T-cell (primary cell): ENCODE data around the gene PDLIM4. TPM values are rescaled to one million over a fixed set of nuclear protein-coding genes. Genes with fewer than 3 reads are reported as not detected.

Experiments
- ATAC-seq, 4 experiments: fragments of 200-7000 bp in 3 of 4; fragments of 150-1000 bp in 1 of 4; cut with Tn5 transposase; replicated peaks in 1 of 4; 1 replicate in 3 of 4; 2 replicates in 1 of 4; pipeline ENCODE4 v1.10.0; 2021; ENCODE audit warnings: moderate library complexity in 3 of 4, mild to moderate bottlenecking in 2 of 4, moderate number of reproducible peaks in 1 of 4
- CTCF ChIA-PET, 2 donors: fragments of 300-600 bp; sonication (Branson Sonifier 250); formaldehyde crosslinking; loops; one replicate each; lab custom pipeline; 2022; ENCODE audit warnings: antibody characterized with exemption in 2 of 2; lab: Charles Lee
- POLR2A ChIA-PET, 2 donors: fragments of 300-600 bp; sonication (Branson Sonifier 250); formaldehyde crosslinking; loops; one replicate each; lab custom pipeline; 2022; ENCODE audit warnings: antibody characterized with exemption in 2 of 2; lab: Charles Lee
- DNase-seq, 35 experiments: peaks; one replicate each; pipeline versions ENCODE4 v3.0.0 to v3.0.0-alpha.2; 2013 to 2023
- H3K27ac ChIP-seq: one replicate; pipeline ENCODE4 v1.5.1; 2013; ENCODE audit warnings: low read length
- H3K27me3 ChIP-seq, 2 experiments: replicated peaks in 1 of 2; 1 replicate in 1 of 2; 2 replicates in 1 of 2; pipeline versions ENCODE4 v1.6.1 to v1.7.0; 2013; ENCODE audit warnings: low read length in 1 of 2, mixed read lengths in 1 of 2; ENCODE audit not compliant: control insufficient read depth in 2 of 2, insufficient read depth in 2 of 2; ENCODE audit errors: extremely low read depth in 1 of 2
- H3K36me3 ChIP-seq, 2 donors: 1 replicate in 1 of 2; 2 replicates in 1 of 2; pipeline versions ENCODE4 v1.6.1 to v1.7.0; 2013; ENCODE audit warnings: low read length in 1 of 2; ENCODE audit not compliant: control insufficient read depth in 2 of 2, insufficient read depth in 1 of 2; ENCODE audit errors: extremely low read depth in 1 of 2
- H3K4me1 ChIP-seq, 2 experiments: 1 replicate in 1 of 2; 2 replicates in 1 of 2; pipeline versions ENCODE4 v1.6.1 to v1.7.0; 2013; ENCODE audit warnings: low read length in 2 of 2, mixed read lengths in 1 of 2; ENCODE audit not compliant: insufficient read depth in 2 of 2, control insufficient read depth in 1 of 2; ENCODE audit errors: extremely low read depth in 1 of 2
- H3K4me3 ChIP-seq, 2 donors: 1 replicate in 1 of 2; 2 replicates in 1 of 2; pipeline versions ENCODE4 v1.5.1 to v1.7.0; 2013; ENCODE audit warnings: mild to moderate bottlenecking in 2 of 2, low read length in 1 of 2, moderate library complexity in 1 of 2; ENCODE audit not compliant: control insufficient read depth in 1 of 2; ENCODE audit errors: extremely low read depth in 1 of 2
- H3K9me3 ChIP-seq: 2 replicates; pipeline ENCODE4 v1.7.0; 2013
- H3K27ac Mint-ChIP-seq, 2 donors: one replicate each; pipeline ENCODE4 v1.8.0; 2020 to 2021; ENCODE audit warnings: mild to moderate bottlenecking in 2 of 2, mixed read lengths in 2 of 2
- H3K27me3 Mint-ChIP-seq, 2 donors: one replicate each; pipeline ENCODE4 v1.8.0; 2021 to 2022; ENCODE audit warnings: mixed read lengths in 2 of 2
- H3K36me3 Mint-ChIP-seq: one replicate; pipeline ENCODE4 v1.8.0; 2021; ENCODE audit warnings: mixed read lengths
- H3K4me1 Mint-ChIP-seq, 3 donors: one replicate each; pipeline ENCODE4 v1.8.0; 2020 to 2022; ENCODE audit warnings: mixed read lengths in 3 of 3, mild to moderate bottlenecking in 1 of 3
- H3K4me3 Mint-ChIP-seq, 3 donors: one replicate each; pipeline ENCODE4 v1.8.0; 2020 to 2022; ENCODE audit warnings: mild to moderate bottlenecking in 3 of 3, mixed read lengths in 3 of 3, moderate library complexity in 3 of 3
- H3K9me3 Mint-ChIP-seq, 3 donors: one replicate each; pipeline ENCODE4 v1.8.0; 2020 to 2022; ENCODE audit warnings: mixed read lengths in 3 of 3
- WGBS: methylation state at CpG from one replicate; pipeline ENCODE4 v1.1.5; 2013; ENCODE audit warnings: missing lambda C conversion rate; ENCODE audit not compliant: insufficient coverage; 5-methylcytosine and 5-hydroxymethylcytosine counted together
- total RNA-seq, 35 experiments: library from RNA in 6 of 35; stranded (reverse) in 6 of 35; fragments of 120-200 nt in 1 of 35; gene quantifications; one replicate each; pipeline versions ENCODE4 v1.2.1 to v1.2.4 and lab custom pipeline; 2013 to 2026

Gene PDLIM4
- total RNA-seq, 5 donors from 2014 or later (not counting 1 experiment from before 2014, with no cell fraction given) = not detected

DNA sequence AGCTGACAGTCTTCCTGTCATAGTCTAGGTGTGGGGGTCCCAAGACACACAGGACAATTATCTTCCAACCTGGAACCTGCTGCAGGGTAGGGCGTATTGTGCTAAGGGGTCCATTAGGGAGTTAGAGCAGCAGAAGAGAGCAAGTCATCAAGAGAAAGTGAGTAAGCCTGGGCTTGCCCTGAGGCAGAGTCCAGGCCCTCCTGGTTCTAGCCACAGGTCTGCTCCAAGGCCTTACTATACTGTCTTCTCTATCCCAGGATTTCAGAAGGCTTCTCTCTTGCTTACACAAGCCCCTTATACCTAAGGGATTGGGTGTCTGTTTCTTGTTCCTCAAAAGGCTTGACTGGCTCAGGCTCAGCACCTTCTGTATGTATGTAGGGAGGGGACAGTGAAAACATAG is 37.5 kb upstream of the PDLIM4 start:
- ATAC-seq (no peak), DNase-seq (no peak)
- H3K27ac Mint-ChIP-seq = no peak overlapping the region
- H3K27me3 Mint-ChIP-seq = peaks cover 0 to under 1% of the 10 kb centered on the region in 2 donors
- ChIA-PET CTCF (no interaction called here), POLR2A (no interaction called here)
- Histone ChIP-seq H3K4me1 (no peaks in the 10 kb centered on the region), H3K9me3 (no peaks in the 10 kb centered on the region), H3K4me3 (no peak overlapping the region), H3K27ac (no peak overlapping the region), H3K36me3 (no peaks in the 10 kb centered on the region), H3K27me3 (no peaks in the 10 kb centered on the region)
- no CpG with 5 or more reads among the region's 1 CpG for WGBS
- H3K4me1 Mint-ChIP-seq = peaks cover under 1 to 2% (median under 1%) of the 10 kb centered on the region in 3 donors
- H3K4me3 Mint-ChIP-seq = no peak overlapping the region
- H3K9me3 Mint-ChIP-seq = no peaks in the 10 kb centered on the region
- H3K36me3 Mint-ChIP-seq = no peaks in the 10 kb centered on the region

DNA sequence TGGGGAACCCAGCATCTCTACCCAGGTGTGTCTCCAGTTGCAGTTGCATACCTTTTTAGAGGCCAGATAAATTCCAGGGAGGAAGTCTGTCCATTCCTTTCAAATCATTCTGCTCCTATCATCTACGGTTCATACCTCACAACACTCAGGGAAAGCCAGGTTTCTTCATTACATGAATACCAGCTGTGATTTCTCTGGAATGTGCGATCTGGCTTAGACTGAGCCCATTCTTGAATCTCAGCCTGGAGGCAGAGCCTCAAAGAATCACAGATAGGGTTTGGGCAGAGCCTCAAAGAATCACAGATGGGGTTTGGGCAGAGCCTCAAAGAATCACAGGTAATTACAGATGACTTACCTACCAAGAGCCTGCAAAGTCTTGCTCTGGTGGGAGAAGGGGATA is 37.0 kb upstream of the PDLIM4 start:
- Histone ChIP-seq H3K4me3 (no peak overlapping the region), H3K27me3 (peaks cover 0 to 5% of the 10 kb centered on the region in 2 experiments), H3K9me3 (no peaks in the 10 kb centered on the region), H3K36me3 (no peaks in the 10 kb centered on the region), H3K27ac (no peak overlapping the region), H3K4me1 (peaks cover 0 to 1% of the 10 kb centered on the region in 2 experiments)
- ATAC-seq (no peak), DNase-seq (no peak)
- peaks cover 5 to 7% (median 6%) of the 10 kb centered on the region in 3 donors for H3K4me1 Mint-ChIP-seq
- CTCF ChIA-PET = no interaction called here
- WGBS = 86% methylated on average over 1 of the region's 2 CpGs
- no peak overlapping the region for H3K27ac Mint-ChIP-seq
- H3K4me3 Mint-ChIP-seq = no peak overlapping the region
- H3K36me3 Mint-ChIP-seq = no peaks in the 10 kb centered on the region
- peaks cover 2 to 6% of the 10 kb centered on the region in 2 donors for H3K27me3 Mint-ChIP-seq
- POLR2A ChIA-PET = no interaction called here
- no peaks in the 10 kb centered on the region for H3K9me3 Mint-ChIP-seq

DNA sequence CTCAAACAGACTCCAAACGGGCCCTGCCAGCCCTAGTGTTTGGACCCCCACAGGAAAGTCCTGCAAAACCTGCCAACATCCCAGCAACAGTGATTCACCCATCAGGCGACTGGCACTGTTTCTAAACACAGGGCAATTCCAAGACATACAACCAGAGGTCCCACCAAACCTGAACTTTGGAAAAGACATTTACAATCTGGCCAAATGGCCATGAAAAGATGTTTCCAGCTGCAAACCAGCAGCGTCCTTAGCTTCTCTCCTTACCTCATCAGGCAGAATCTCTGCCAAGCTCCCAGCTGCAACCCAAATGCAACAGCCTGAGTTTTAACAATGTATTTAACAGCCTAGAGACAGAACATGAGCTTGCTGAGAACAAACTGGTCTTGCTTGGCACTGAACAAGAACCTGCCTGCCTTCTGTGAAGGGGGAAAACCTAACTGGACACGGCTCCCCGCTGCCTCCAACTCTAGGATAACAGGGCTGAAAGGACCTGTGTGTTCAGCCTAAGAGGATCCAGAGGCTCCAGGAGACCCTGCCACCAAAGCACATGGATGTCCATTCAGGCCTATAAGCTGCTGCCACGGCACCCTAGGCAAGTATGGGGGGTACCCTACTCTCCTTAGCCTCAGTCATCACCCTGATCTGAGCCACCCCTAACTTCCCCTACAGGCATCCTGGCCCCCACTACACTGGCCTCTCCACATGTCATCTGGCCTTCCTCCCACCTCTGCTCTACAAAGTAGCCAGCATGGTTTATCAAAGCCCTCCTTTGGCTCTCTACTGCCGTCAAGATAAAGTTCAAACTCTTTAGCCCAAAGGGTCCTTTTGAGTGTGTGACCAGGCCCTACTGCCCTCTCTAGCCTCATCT is 35.5 kb upstream of the PDLIM4 start:
- DNase-seq (no peak), ATAC-seq (no peak)
- no peak overlapping the region for H3K4me3 Mint-ChIP-seq
- peaks cover 3 to 14% of the 10 kb centered on the region in 2 experiments for H3K27me3 ChIP-seq
- WGBS = 85% methylated on average over 5 of the region's 7 CpGs
- POLR2A ChIA-PET = no interaction called here
- H3K4me1 Mint-ChIP-seq = peaks cover 10 to 15% (median 12%) of the 10 kb centered on the region in 3 donors
- no peak overlapping the region for H3K27ac ChIP-seq
- CTCF ChIA-PET = no interaction called here
- H3K9me3 Mint-ChIP-seq = no peaks in the 10 kb centered on the region
- H3K36me3 Mint-ChIP-seq = no peaks in the 10 kb centered on the region
- peaks cover 0 to 7% of the 10 kb centered on the region in 2 experiments for H3K4me1 ChIP-seq
- H3K36me3 ChIP-seq = no peaks in the 10 kb centered on the region
- no peak overlapping the region for H3K27ac Mint-ChIP-seq
- no peaks in the 10 kb centered on the region for H3K9me3 ChIP-seq
- H3K4me3 ChIP-seq = no peak overlapping the region
- H3K27me3 Mint-ChIP-seq = peaks cover 10% of the 10 kb centered on the region in 2 donors

DNA sequence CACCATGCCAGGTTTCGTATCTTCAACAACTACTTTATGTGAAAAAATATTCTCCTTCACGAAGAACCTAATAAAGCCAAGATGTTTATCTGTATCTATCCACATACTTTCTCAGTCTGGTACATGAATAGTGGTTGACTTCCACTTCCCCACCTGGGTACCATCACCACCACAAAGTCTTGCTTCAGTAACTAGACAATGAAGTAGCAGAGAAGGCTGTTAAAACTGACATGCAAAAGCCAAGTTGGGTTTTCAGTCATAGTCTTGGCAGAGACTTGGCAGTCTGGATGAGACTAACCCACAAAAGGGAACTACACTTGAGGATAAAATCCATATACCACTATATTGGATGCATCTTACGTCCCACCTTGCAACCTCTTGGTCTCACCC is 34.9 kb upstream of the PDLIM4 start:
- H3K27me3 ChIP-seq = peaks cover 3 to 18% of the 10 kb centered on the region in 2 experiments
- ATAC-seq (no peak), DNase-seq (no peak)
- Mint-ChIP-seq H3K4me3 (no peak overlapping the region), H3K9me3 (no peaks in the 10 kb centered on the region), H3K36me3 (no peaks in the 10 kb centered on the region), H3K4me1 (peaks cover 10 to 17% (median 12%) of the 10 kb centered on the region in 3 donors), H3K27ac (no peak overlapping the region), H3K27me3 (peaks cover 10 to 12% of the 10 kb centered on the region in 2 donors)
- H3K4me3 ChIP-seq = no peak overlapping the region
- WGBS = 85% methylated on average over 1 of the region's 3 CpGs
- ChIA-PET CTCF (no interaction called here), POLR2A (no interaction called here)
- H3K9me3 ChIP-seq = no peaks in the 10 kb centered on the region
- no peaks in the 10 kb centered on the region for H3K36me3 ChIP-seq
- peaks cover 0 to 11% of the 10 kb centered on the region in 2 experiments for H3K4me1 ChIP-seq
- H3K27ac ChIP-seq = no peak overlapping the region

DNA sequence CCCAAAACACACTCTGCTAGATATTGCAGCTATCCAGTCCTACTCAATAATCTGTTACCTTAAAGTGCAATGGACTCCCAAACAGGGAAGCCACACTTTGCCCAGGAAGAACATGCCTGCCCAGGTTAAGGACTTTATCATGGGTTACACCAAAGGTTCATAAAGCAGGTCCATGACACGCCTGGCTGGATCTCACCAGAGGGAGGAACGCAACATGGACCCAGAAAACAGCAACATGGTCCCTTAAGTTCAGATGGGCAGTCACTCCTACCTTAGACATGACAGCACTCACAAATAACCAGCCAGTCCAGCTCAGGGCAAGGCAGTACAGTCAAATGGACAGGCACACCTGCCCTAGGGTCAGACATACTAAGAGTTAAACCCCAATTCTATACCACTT is 33.6 kb upstream of the PDLIM4 start:
- H3K4me1 Mint-ChIP-seq = peaks cover 10 to 17% (median 12%) of the 10 kb centered on the region in 3 donors
- no peaks in the 10 kb centered on the region for H3K9me3 ChIP-seq
- peaks cover 3 to 28% of the 10 kb centered on the region in 2 experiments for H3K27me3 ChIP-seq
- ATAC-seq (no peak), DNase-seq (no peak)
- H3K27ac Mint-ChIP-seq = no peak overlapping the region
- H3K4me1 ChIP-seq = peaks cover 0 to 15% of the 10 kb centered on the region in 2 experiments
- peaks cover 12 to 14% of the 10 kb centered on the region in 2 donors for H3K27me3 Mint-ChIP-seq
- 92% methylated on average over 2 of the region's 2 CpGs for WGBS
- H3K4me3 Mint-ChIP-seq = no peak overlapping the region
- no peaks in the 10 kb centered on the region for H3K36me3 ChIP-seq
- H3K9me3 Mint-ChIP-seq = no peaks in the 10 kb centered on the region
- no peaks in the 10 kb centered on the region for H3K36me3 Mint-ChIP-seq
- H3K4me3 ChIP-seq = no peak overlapping the region
- no peak overlapping the region for H3K27ac ChIP-seq
- ChIA-PET POLR2A (interaction anchor here in 1 of 2 donors (0.6 kb wide), 1 partner anchor 538 kb away, joined by 3 read pairs; no protein-coding TSS in a partner anchor), CTCF (no interaction called here)

DNA sequence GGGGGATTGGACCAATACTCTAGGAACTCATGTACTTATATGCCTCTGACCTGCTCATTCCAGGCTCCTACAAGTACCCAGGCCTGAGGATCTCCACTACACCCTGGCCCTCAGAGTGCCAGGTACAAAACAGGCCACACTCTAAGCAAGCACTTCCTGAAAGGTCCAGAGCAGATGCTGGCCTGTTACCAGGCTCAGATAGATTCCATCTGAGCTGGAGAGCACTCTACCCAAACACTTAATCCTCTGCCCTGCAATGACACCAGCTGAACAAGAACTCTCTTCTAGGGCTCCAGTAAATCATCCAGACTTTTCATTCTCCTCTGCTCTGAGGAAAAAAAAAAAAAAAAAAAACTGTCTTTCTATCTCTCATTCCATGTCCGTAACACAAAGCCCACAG is 32.8 kb upstream of the PDLIM4 start:
- H3K27ac Mint-ChIP-seq = no peak overlapping the region
- no peaks in the 10 kb centered on the region for H3K36me3 Mint-ChIP-seq
- H3K9me3 Mint-ChIP-seq = no peaks in the 10 kb centered on the region
- peaks cover 16 to 25% (median 16%) of the 10 kb centered on the region in 3 donors for H3K4me1 Mint-ChIP-seq
- ChIA-PET CTCF (interaction anchor here in 1 of 2 donors (0.6 kb wide), 1 partner anchor 611 kb away, joined by 5 read pairs; no protein-coding TSS in a partner anchor), POLR2A (no interaction called here)
- Histone ChIP-seq H3K36me3 (no peaks in the 10 kb centered on the region), H3K27me3 (peaks cover 3 to 32% of the 10 kb centered on the region in 2 experiments), H3K9me3 (no peaks in the 10 kb centered on the region), H3K27ac (no peak overlapping the region), H3K4me3 (no peak overlapping the region), H3K4me1 (peaks cover 0 to 15% of the 10 kb centered on the region in 2 experiments)
- 75% methylated on average over 1 of the region's 1 CpG for WGBS
- H3K4me3 Mint-ChIP-seq = no peak overlapping the region
- DNase-seq (no peak), ATAC-seq (no peak)
- peaks cover 21 to 22% of the 10 kb centered on the region in 2 donors for H3K27me3 Mint-ChIP-seq
